Common myeloid progenitor, CD34-positive (primary cell): ENCODE data around the gene USP32.
"Not testable (repeated sequence)": the region's sequence is repeated elsewhere in the genome, so short reads cannot be mapped to it uniquely, and the experiment has no call there.

ENCODE experiments used
- CTCF ChIA-PET: fragments of 350-600 bp; sonication (Branson Sonifier 250); formaldehyde crosslinking; loops from one replicate; lab custom pipeline; 2021; ENCODE audit warnings: antibody characterized with exemption; lab: Charles Lee
- POLR2A ChIA-PET: fragments of 350-600 bp; sonication (Branson Sonifier 250); formaldehyde crosslinking; loops from one replicate; lab custom pipeline; 2021; ENCODE audit warnings: antibody characterized with exemption; lab: Charles Lee
- DNase-seq, 3 donors: peaks; one replicate each; pipeline versions ENCODE4 v3.0.0 to v3.0.0-alpha.2; 2013
- H3K27ac ChIP-seq, 2 experiments: 1 replicate in 1 of 2; 2 replicates in 1 of 2; pipeline ENCODE4 v1.7.0; 2013; ENCODE audit warnings: inconsistent platforms in 2 of 2, low read length in 2 of 2, mild to moderate bottlenecking in 2 of 2, low read depth in 1 of 2, moderate library complexity in 1 of 2; ENCODE audit not compliant: severe bottlenecking in 2 of 2, insufficient read depth in 1 of 2, poor library complexity in 1 of 2
- H3K27me3 ChIP-seq, 5 experiments: replicated peaks in 2 of 5; 1 replicate in 3 of 5; 2 replicates in 2 of 5; pipeline versions ENCODE4 v1.6.1 to v1.7.0; 2013; ENCODE audit warnings: low read length in 4 of 5, mild to moderate bottlenecking in 2 of 5, moderate library complexity in 2 of 5, inconsistent platforms in 1 of 5; ENCODE audit not compliant: insufficient read depth in 5 of 5, control insufficient read depth in 4 of 5
- H3K36me3 ChIP-seq, 4 experiments: 1 replicate in 2 of 4; 2 replicates in 2 of 4; pipeline versions ENCODE4 v1.6.1 to v1.7.0; 2013; ENCODE audit warnings: low read length in 3 of 4, control low read depth in 1 of 4, mild to moderate bottlenecking in 1 of 4; ENCODE audit not compliant: control insufficient read depth in 4 of 4, insufficient read depth in 4 of 4
- H3K4me1 ChIP-seq, 4 experiments: 1 replicate in 3 of 4; 2 replicates in 1 of 4; pipeline versions ENCODE4 v1.6.1 to v1.7.1; 2013; ENCODE audit warnings: low read length in 3 of 4, mild to moderate bottlenecking in 3 of 4, control low read depth in 1 of 4, inconsistent platforms in 1 of 4, moderate library complexity in 1 of 4; ENCODE audit not compliant: control insufficient read depth in 4 of 4, insufficient read depth in 4 of 4; ENCODE audit errors: control extremely low read depth in 1 of 4
- H3K4me3 ChIP-seq, 7 experiments: 1 replicate in 4 of 7; 2 replicates in 3 of 7; pipeline versions ENCODE4 v1.5.1 to v1.7.0; 2013; ENCODE audit warnings: mild to moderate bottlenecking in 7 of 7, low read length in 6 of 7, moderate library complexity in 6 of 7, inconsistent platforms in 2 of 7, low read depth in 2 of 7, control low read depth in 1 of 7; ENCODE audit not compliant: insufficient read depth in 4 of 7, control insufficient read depth in 1 of 7; ENCODE audit errors: extremely low read depth in 1 of 7
- H3K9me3 ChIP-seq, 5 experiments: 1 replicate in 4 of 5; 2 replicates in 1 of 5; pipeline versions ENCODE4 v1.6.1 to v1.7.1; 2013; ENCODE audit warnings: low read length in 4 of 5, mild to moderate bottlenecking in 2 of 5, inconsistent platforms in 1 of 5, low read depth in 1 of 5, moderate library complexity in 1 of 5; ENCODE audit not compliant: control insufficient read depth in 4 of 5, insufficient read depth in 2 of 5; ENCODE audit errors: control extremely low read depth in 1 of 5
- WGBS: methylation state at CpG from one replicate; pipeline ENCODE4 v1.1.5; 2013; ENCODE audit not compliant: insufficient coverage; 5-methylcytosine and 5-hydroxymethylcytosine counted together

The USP32 gene

DNA sequence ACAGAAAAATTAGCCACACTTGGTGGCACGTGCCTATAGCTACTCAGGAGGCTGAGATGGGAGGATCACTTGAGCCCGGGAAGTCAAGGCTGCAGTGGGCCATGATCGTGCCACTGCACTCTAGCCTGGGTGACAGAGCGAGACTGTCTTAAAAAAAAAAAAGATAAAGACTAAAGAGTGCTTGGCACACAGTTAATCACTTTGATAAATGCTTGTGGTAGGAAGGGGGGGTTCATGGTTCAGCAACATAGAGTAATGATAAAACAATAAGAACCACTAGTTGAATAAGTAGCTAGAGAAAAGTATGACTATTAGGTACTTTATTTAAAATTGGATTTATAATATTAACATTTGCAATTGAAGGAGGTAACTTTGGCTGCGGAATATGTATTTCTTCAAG, 43.3 kb downstream of the USP32 start:
- POLR2A ChIA-PET = no interaction called here
- Histone ChIP-seq H3K9me3 (no peaks in the 10 kb centered on the region), H3K4me3 (no peak overlapping the region), H3K27me3 (no peaks in the 10 kb centered on the region), H3K36me3 (peaks cover 0 to 9% (median 5%) of the 10 kb centered on the region in 4 experiments), H3K27ac (no peak overlapping the region), H3K4me1 (no peaks in the 10 kb centered on the region)
- WGBS = 100% methylated on average over 3 of the region's 5 CpGs
- peak in 1 of 3 donors; percentile 21 for DNase-seq
- CTCF ChIA-PET = no interaction called here

DNA sequence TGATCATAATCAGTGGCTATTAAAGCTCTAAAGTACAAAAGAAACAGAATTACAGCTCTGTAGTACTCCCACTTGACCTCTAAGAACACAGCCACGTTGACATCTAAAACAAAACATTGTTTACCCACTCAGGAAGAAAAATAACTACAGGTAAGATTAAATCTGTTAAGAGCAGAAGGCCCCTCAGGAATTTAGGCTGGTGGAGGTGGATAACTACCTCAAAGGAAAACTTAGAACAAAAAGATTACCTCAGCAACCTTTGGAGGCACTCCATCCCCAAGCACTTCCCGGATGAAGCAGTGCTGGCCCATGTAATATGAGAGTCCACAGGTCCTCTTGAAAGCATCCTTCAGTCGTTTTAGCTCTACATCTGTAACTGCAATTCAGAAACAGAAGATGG, 46.7 kb downstream of the USP32 start:
- WGBS = no CpG with 5 or more reads among the region's 3 CpGs
- ChIA-PET CTCF (no interaction called here), POLR2A (no interaction called here)
- no peak overlapping the region for H3K4me3 ChIP-seq
- H3K27ac ChIP-seq = no peak overlapping the region
- no peaks in the 10 kb centered on the region for H3K9me3 ChIP-seq
- peaks cover under 1 to 24% (median 10%) of the 10 kb centered on the region in 4 experiments for H3K36me3 ChIP-seq
- no peaks in the 10 kb centered on the region for H3K4me1 ChIP-seq
- no peak for DNase-seq
- H3K27me3 ChIP-seq = no peaks in the 10 kb centered on the region

DNA sequence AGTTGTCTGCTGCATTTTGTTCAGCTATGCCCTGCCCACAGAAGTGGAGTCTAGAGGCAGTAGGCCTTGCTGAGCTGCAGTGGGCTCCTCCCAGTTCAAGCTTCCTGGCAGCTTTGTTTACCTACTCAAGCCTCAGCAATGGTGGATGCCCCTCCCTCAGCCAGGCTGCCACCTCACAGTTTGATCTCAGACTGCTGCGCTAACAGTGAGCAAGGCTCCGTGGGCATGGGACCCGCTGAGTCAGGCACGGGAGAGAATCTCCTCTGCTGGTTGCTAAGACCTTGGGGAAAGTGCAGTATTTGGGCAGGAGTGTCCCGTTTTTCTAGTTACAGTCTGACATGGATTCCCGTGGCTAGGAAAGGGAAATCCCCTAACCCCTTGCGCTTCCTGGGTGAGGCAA, 49.4 kb downstream of the USP32 start:
- POLR2A ChIA-PET, H3K27ac ChIP-seq, H3K4me3 ChIP-seq, H3K4me1 ChIP-seq, H3K9me3 ChIP-seq, H3K27me3 ChIP-seq, CTCF ChIA-PET, DNase-seq: not testable (repeated sequence)
- WGBS = 99% methylated on average over 7 of the region's 7 CpGs
- H3K36me3 ChIP-seq = peaks cover 4 to 28% (median 14%) of the 10 kb centered on the region in 4 experiments

DNA sequence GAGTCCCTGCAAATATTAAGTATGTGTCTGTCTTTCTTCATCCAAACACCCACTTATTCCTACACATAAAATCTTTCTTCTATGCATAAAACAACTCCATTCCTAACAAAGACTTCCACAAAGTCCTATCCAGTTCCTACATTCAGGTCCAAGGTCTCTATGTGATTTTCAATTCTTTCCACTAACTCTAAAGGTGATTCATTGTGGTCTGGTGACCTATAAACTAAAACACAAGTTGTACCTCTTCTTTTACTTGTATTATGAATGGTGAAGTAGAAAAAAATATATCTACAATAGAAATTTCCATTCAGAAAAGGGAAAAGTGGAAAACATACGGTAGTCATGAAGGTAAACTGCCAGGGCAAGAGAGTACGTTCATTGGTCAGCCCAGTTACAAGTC, 56.6 kb downstream of the USP32 start:
- ChIA-PET CTCF (interaction anchor here (1.4 kb wide), 1 partner anchor 16 kb away, joined by 4 read pairs; no protein-coding TSS in a partner anchor), POLR2A (no interaction called here)
- Histone ChIP-seq H3K27me3 (no peaks in the 10 kb centered on the region), H3K27ac (no peak overlapping the region), H3K4me1 (no peaks in the 10 kb centered on the region), H3K4me3 (no peak overlapping the region), H3K36me3 (peaks cover 0 to 16% (median 8%) of the 10 kb centered on the region in 4 experiments), H3K9me3 (no peaks in the 10 kb centered on the region)
- 87% methylated on average over 2 of the region's 2 CpGs for WGBS
- DNase-seq = no peak

DNA sequence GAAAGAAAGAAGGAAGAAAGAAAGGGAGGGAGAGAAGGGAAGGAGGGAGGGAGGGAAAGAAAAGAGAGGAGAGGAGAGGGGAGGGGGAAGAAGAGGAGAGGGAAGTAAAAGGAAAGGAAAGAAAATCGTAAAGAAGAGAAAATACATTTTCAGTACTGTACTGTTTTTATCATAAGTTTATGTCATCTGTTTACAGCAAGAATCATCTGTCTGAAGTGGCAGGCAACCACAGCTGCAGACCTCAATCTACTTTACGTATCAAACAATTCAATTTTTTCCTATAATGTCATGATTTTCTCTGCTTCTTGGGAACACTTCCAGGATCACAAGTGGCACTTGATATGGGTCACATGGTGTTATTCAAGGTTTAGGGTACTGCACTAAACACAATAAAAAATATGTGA, 58.3 kb downstream of the USP32 start:
- POLR2A ChIA-PET = no interaction called here
- no peaks in the 10 kb centered on the region for H3K27me3 ChIP-seq
- no CpG with 5 or more reads among the region's 2 CpGs for WGBS

DNA sequence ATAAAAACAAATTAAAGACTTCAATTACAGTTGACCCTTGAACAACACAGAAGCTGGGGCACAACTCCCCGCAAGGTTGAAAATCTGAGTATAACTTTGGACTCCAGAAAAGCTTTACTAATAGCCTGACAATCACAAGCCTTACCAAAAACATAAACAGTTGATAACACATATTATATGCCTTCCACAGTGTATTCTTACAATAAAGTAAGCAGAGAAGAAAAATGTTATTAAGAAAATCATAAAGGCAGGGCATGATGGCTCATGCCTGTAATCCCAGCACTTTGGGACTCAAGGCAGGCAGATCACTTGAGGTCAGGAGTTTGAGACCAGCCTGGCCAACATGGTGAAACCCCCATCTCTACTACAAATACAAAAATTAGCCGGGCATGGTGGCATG, 58.9 kb downstream of the USP32 start:
- POLR2A ChIA-PET, H3K27ac ChIP-seq, H3K4me3 ChIP-seq, H3K27me3 ChIP-seq, DNase-seq, H3K4me1 ChIP-seq, H3K9me3 ChIP-seq: not testable (repeated sequence)
- WGBS = 83% methylated on average over 1 of the region's 2 CpGs
- CTCF ChIA-PET = interaction anchor here (1.0 kb wide), 1 partner anchor 10 kb away, joined by 3 read pairs; no protein-coding TSS in a partner anchor
- H3K36me3 ChIP-seq = peaks cover 5 to 23% (median 10%) of the 10 kb centered on the region in 4 experiments

More for the DNA sequence above, 58.3 kb downstream of the USP32 start:
- Histone ChIP-seq H3K27ac (no peak overlapping the region), H3K9me3 (peaks cover 0 to 2% (median 0%) of the 10 kb centered on the region in 5 experiments), H3K4me3 (no peak overlapping the region), H3K4me1 (no peaks in the 10 kb centered on the region), H3K36me3 (peaks cover 0 to 20% (median 8%) of the 10 kb centered on the region in 4 experiments)
- CTCF ChIA-PET = no interaction called here
- DNase-seq = no peak

DNA sequence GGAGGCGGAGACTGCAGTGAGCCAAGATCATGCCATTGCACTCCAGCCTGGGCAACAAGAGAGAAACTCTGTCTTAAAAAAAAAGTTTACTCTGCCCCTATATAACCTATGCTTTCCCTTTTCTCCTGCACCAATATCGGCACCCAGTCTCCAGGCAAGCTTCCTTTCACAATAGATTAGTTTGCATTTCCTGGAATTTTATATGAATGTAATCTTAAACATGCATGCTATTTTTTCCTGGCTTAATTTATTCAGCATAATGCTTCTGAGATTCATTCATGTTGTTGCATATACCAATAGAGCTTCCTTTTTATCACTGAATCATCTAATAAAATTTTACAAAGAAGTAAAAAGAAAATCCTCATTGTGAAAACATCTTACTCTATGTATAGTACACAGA, 59.4 kb downstream of the USP32 start:
- H3K27me3 ChIP-seq = no peaks in the 10 kb centered on the region
- no peaks in the 10 kb centered on the region for H3K4me1 ChIP-seq
- H3K36me3 ChIP-seq = peaks cover 5 to 24% (median 11%) of the 10 kb centered on the region in 4 experiments
- no peak overlapping the region for H3K27ac ChIP-seq
- DNase-seq = no peak
- WGBS = 100% methylated on average over 1 of the region's 2 CpGs
- POLR2A ChIA-PET = no interaction called here
- H3K9me3 ChIP-seq = peaks cover 0 to 12% (median 0%) of the 10 kb centered on the region in 5 experiments
- CTCF ChIA-PET = interaction anchor here (1.0 kb wide), 1 partner anchor 9 kb away, joined by 3 read pairs; no protein-coding TSS in a partner anchor
- H3K4me3 ChIP-seq = no peak overlapping the region
